ENCODE measurements around the gene KDELR1.
"Not testable (repeated sequence)": the region's sequence is repeated elsewhere in the genome, so short reads cannot be mapped to it uniquely, and the experiment has no call there.

The KDELR1 gene

GRCh38 chr19:48397263-48398101 is 6.1 kb upstream of the KDELR1 start:
- no peak for DNase-seq (ENCODE audit: low spot score)

GRCh38 chr19:48396824-48397176 is 5.4 kb upstream of the KDELR1 start:
- no peak for DNase-seq (ENCODE audit: low spot score)

- DNase-seq (ENCODE audit: low spot score) = no peak
These were observed 4.9 kb upstream of the KDELR1 start for GRCh38 chr19:48396016-48396823.

GRCh38 chr19:48395499-48395898 is 4.1 kb upstream of the KDELR1 start:
- DNase-seq (ENCODE audit: low spot score) = no peak

GRCh38 chr19:48395170-48395455 is 3.8 kb upstream of the KDELR1 start:
- no peak for DNase-seq (ENCODE audit: low spot score)

GRCh38 chr19:48394331-48395169 is 3.2 kb upstream of the KDELR1 start:
- DNase-seq (ENCODE audit: low spot score) = no peak

GRCh38 chr19:48393559-48394330 is 2.4 kb upstream of the KDELR1 start, which contains the start of gene GRIN2D:
Gene GRIN2D (plus strand): TSS chr19:48393668. CDS start chr19:48398393, 4,725 bp downstream.
- peak; percentile 43 for DNase-seq (ENCODE audit: low spot score)

GRCh38 chr19:48392860-48393558 is 1.7 kb upstream of the KDELR1 start:
- DNase-seq (ENCODE audit: low spot score) = no peak

GRCh38 chr19:48392006-48392344 is 624 bp upstream of the KDELR1 start:
- not testable (repeated sequence) for DNase-seq (ENCODE audit: low spot score)

- DNase-seq (ENCODE audit: low spot score) = peak; percentile 82
These were observed 907 bp downstream of the KDELR1 start for GRCh38 chr19:48390188-48391099.

- DNase-seq (ENCODE audit: low spot score) = no peak
These were observed 4.4 kb downstream of the KDELR1 start for GRCh38 chr19:48386981-48387380.

- DNase-seq (ENCODE audit: low spot score) = no peak
These were observed 5.8 kb downstream of the KDELR1 start for GRCh38 chr19:48385461-48386087.

GRCh38 chr19:48382286-48382685 is 9.1 kb downstream of the KDELR1 start:
- DNase-seq (ENCODE audit: low spot score) = no peak

GRCh38 chr19:48381178-48381950 is 10.0 kb downstream of the KDELR1 start:
- no peak for DNase-seq (ENCODE audit: low spot score)

- no peak for DNase-seq (ENCODE audit: low spot score)
These were observed 12.3 kb downstream of the KDELR1 start for GRCh38 chr19:48379058-48379457.

GRCh38 chr19:48378194-48378570 is 13.2 kb downstream of the KDELR1 start:
- DNase-seq (ENCODE audit: low spot score) = no peak

GRCh38 chr19:48373567-48373966 is 17.8 kb downstream of the KDELR1 start:
- DNase-seq (ENCODE audit: low spot score) = no peak

GRCh38 chr19:48372904-48373303 is 18.4 kb downstream of the KDELR1 start:
- DNase-seq (ENCODE audit: low spot score) = no peak

GRCh38 chr19:48371771-48372170 is 19.6 kb downstream of the KDELR1 start:
- not testable (repeated sequence) for DNase-seq (ENCODE audit: low spot score)
